ENCODE results near the gene P2RY1. TPM values are rescaled to one million over a fixed set of nuclear protein-coding genes. Genes with fewer than 3 reads are reported as not detected.

P2RY1 gene
- total and polyA plus RNA-seq, 9 of the 15 experiments (the other 6 are each of a cell fraction or from before 2014, with no cell fraction given): 6.0 to 27.9 (median 18.4) TPM

- TF ChIP-seq TFAP4 (CRISPR knock-in tag; IDR thresholded peaks at IDR 0.05; ENCODE audit: borderline replicate concordance) (peak; percentile 55), ZBED1 (IDR thresholded peaks at IDR 0.05) (0 out of 2 replicates have a peak, but pooled peaks have one; percentile 79), ZNF165 (CRISPR knock-in tag; IDR thresholded peaks at IDR 0.05; ENCODE audit: borderline replicate concordance) (no peak; the same call in 1 of the 2 replicates), MAX (CRISPR knock-in tag; IDR thresholded peaks at IDR 0.05) (peak; percentile 91), POLR2H (tag; IDR thresholded peaks at IDR 0.05; ENCODE audit: low read depth) (peak; percentile 63), GABPB1 (CRISPR knock-in tag; IDR thresholded peaks at IDR 0.05) (peak; percentile 64; the same call in 1 of the 2 replicates), ZNF518B (CRISPR knock-in tag; IDR thresholded peaks at IDR 0.05) (no peak), BACH1 (tag; IDR thresholded peaks at IDR 0.05) (no peak), CREB3 (tag; conservative IDR thresholded peaks at IDR 0.05; ENCODE audit: low read depth) (no peak), ZNF134 (CRISPR knock-in tag; conservative IDR thresholded peaks at IDR 0.05) (no peak), ZNF280B (CRISPR knock-in tag; IDR thresholded peaks at IDR 0.05) (no peak), SAP30 (IDR thresholded peaks at IDR 0.05; ENCODE audit: borderline replicate concordance, insufficient read depth, low read depth, low read length, poor library complexity, severe bottlenecking) (peak; percentile 46), NFRKB (IDR thresholded peaks at IDR 0.05; ENCODE audit: low read depth) (no peak), RBM15 (IDR thresholded peaks at IDR 0.05; ENCODE audit: insufficient read depth, low read length) (no peak), ZBTB34 (CRISPR knock-in tag; IDR thresholded peaks at IDR 0.05) (no peak)
- TF ChIP-seq, protein P1, sequence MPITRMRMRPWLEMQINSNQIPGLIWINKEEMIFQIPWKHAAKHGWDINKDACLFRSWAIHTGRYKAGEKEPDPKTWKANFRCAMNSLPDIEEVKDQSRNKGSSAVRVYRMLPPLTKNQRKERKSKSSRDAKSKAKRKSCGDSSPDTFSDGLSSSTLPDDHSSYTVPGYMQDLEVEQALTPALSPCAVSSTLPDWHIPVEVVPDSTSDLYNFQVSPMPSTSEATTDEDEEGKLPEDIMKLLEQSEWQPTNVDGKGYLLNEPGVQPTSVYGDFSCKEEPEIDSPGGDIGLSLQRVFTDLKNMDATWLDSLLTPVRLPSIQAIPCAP (CRISPR knock-in tag; IDR thresholded peaks at IDR 0.05; ENCODE audit: borderline replicate concordance): no peak; the same call in 1 of the 2 replicates
Measured at GRCh38 chr3:152834776-152835600, at the start of gene P2RY1 (continued).
